ENCODE results near the gene ABL1.

DNA sequence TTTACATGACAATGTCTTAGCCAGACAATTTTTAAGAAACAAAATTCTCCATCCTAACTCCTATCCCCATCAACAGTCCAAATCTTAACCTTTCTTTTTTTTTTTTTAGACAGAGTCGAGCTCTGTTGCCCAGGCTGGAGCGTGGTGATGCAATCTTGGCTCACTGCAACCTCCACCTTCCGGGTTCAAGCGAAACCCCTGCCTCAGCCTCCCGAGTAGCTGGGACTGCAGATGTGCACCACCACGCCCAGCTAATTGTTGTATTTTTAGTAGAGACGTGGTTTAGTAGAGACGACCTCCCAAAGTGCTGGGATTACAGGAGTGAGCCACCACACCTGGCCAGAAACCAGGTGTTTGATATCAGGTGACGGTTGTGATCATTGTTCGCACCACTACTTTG, 10.2 kb downstream of the ABL1 start:
- no peak for TF ChIP-seq CTCF (IDR thresholded peaks at IDR 0.05)
- TF ChIP-seq MAX (IDR thresholded peaks at IDR 0.05; ENCODE audit: low read depth) = no peak
- no peak for TF ChIP-seq FOXJ3 (CRISPR knock-in tag; IDR thresholded peaks at IDR 0.05)
- TF ChIP-seq RAD21 (IDR thresholded peaks at IDR 0.05; ENCODE audit: low read length) = no peak
- no peak for TF ChIP-seq GABPA (IDR thresholded peaks at IDR 0.05; ENCODE audit: low read depth)
- TF ChIP-seq GATA2 (CRISPR knock-in tag; IDR thresholded peaks at IDR 0.05) = no peak
- no peak for TF ChIP-seq CHD2 (IDR thresholded peaks at IDR 0.05; ENCODE audit: low read length, partially characterized antibody)

Data from SK-N-SH (cell line).